Skin of body (tissue), 2 donors: Measurements from ENCODE around the gene SEMA3A. TPM values are rescaled to one million over a fixed set of nuclear protein-coding genes. Genes with fewer than 3 reads are reported as not detected.

ENCODE experiments used
- DNase-seq: peaks from one replicate; lab custom pipeline; 2025; lab: John Stamatoyannopoulos, UW
- total RNA-seq: library from RNA; depleted of rRNA; stranded (reverse); fragments of >200 nt; gene quantifications from one replicate; pipeline ENCODE4 v1.2.3, GENCODE V29; 2014

SEMA3A gene
- total RNA-seq, 1 donor from 2014 or later = 26.9 TPM

DNA sequence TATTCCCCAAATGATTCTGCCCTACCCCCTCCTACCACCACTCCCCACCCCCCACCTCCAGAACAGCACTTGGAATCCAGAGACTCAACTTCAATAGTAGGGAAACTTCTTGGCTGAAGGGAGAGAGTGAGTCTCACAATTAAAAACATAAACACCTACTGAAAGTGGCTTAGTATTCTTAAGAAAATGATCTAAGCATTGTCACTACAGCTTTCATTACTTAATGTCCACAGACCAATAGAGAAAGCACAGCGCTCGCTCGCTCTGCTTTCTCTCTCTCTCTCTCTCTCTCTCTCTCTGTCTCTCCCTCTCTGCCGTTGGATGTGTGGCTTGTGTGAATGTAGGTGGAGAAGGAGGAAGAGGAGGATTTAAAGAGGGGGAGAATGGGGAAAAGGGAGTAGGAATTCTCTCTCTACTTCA, 1.5 kb upstream of the SEMA3A start:
- DNase-seq = peak; percentile 63

DNA sequence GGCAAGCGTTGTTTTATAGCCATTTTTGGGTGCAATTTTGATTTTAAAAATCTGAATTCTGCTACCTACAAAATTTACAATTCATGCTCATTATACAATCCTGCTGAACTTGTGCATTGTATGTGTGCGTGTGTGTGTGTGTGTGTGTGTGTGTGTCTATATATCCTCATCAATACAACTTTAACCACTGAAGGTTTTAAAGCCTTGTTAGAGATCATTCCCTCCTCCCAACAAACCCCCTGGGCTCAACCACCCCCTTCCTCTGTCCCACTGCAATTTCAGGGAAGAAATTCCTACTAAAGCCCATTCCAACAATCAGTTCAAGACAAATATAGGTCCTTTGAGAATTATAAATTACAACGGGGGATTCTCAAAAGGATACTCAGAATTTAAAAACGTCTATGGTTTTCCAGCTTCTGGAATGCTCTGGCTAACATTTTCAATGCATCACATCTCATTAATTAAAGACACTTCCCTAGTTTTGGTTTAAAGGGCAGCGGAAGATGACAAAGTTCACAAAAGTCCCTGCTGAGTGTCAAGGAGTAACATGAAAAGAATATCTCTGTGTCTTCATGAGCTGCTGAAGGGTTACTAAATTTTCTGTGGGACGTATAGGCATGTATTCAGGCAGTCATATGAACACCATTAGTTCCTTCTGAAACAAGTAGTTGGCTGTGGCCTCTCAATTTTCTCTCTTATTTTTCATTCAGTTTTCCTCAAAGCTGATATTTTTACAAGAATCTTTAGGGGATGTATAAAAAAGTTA, 889 bp upstream of the SEMA3A start:
- peak; percentile 63 for DNase-seq

DNA sequence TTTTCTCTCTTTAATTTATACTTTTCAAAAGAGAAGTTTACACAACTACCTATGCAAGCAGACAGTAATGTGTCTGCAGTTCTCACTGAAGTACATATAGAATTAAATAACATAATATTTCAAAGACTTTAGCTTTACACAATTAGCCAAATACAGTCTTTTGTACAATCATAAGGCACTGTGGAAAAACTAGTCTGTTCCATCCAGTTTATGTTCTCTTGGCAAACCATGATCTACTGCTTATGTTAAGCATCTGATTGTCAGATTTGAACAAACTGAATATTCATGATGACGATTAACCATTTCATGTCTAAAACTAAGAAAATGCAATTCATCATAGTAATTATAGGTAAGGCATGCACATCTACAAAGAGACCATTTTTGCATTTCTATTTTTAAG, 842 bp downstream of the SEMA3A start:
- DNase-seq = peak; percentile 71

DNA sequence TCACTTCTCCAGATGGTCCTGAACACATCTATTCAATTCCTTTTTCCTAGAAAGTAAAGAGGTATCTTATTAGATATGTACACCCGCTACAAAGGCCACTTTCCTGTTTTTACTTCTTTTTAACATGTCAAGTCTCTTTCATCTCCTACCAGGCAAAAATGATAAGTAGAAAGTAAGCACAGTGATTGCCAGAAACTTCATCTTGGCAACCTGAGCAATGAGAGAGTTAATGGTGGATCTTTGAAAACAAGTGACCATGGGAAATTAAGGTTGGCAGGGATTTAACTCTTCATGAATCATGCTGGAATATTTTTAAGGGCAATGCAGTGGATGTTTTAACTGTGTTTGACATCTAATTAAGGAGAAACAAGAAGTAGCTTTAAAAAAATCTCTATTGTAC, 2.7 kb downstream of the SEMA3A start:
- no peak for DNase-seq

DNA sequence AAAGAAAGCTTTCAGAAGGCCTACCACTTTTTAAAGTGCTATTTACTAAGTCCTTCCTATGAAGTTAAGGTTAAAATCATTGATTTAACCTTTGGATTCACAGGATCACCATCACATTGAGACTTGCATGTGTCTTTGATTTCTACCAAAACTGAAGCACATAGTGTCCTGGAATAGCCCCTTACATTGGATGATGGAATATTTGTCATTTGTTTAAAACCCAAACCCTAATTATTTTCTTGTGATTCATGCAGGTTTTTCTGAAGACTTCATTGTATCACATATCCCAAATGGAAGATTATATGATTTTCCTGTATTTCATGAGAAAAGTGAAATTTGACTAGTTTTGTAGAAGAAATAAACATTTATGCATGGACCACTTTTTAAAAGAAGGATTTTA, 3.3 kb downstream of the SEMA3A start:
- DNase-seq = no peak

DNA sequence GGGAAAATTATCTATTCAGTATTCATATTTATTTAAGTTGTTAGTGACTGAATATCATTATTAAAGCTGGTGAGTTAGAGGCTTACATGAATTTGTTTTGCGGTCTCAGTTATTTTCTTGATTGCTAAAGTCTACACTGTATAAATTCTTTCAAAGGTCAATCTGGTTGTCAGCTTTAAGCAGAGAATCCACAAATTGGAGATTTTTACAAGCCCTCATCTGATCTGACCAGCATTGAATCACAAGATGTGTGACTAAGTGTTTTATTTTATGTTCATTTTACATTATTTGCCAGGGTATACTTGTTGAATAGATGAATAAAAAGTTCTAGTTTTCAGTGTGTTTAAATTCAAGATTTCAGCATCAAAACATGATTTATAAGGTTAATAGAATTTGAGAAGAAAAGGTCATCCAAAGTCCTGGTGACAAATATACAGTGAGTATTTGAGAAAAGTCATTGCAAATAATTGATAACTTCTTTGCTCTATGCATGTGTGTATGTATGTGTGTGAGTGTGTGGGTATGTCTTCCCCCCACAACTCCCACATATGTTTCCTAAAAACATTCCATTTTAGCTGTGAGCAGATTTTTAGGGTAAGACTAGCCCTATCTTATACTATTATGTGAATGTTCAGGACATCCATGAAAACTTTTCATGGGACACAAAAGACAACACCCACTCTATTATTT, 4.4 kb downstream of the SEMA3A start:
- peak; percentile 13 for DNase-seq

DNA sequence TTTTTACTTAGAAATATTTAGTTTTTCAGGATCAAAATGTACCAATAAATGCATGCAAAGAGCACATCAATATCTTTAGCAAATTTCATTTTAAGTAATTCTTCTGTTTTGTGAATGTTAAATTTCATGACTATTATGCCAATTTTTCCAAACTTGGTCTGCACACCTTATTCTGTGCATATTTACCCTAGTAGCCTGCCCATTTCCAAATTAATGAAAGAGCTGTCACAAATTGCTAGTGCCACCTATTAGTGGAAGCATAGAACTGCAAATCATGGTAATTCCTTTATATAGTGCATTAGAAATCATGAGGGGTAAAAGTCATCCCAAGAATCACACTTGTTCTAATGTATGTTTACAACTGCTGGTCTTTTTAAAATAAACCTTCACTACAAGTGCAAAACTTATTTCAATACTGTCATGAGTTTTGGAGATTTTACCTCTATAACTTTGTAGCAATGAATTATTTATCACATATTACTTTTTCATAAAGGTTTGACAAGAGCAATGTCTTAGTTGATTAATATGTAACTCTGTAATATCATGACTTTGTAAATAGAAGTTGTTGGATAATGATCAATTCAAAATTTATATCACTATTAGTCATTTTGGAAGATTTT, 5.7 kb downstream of the SEMA3A start:
- no peak for DNase-seq

DNA sequence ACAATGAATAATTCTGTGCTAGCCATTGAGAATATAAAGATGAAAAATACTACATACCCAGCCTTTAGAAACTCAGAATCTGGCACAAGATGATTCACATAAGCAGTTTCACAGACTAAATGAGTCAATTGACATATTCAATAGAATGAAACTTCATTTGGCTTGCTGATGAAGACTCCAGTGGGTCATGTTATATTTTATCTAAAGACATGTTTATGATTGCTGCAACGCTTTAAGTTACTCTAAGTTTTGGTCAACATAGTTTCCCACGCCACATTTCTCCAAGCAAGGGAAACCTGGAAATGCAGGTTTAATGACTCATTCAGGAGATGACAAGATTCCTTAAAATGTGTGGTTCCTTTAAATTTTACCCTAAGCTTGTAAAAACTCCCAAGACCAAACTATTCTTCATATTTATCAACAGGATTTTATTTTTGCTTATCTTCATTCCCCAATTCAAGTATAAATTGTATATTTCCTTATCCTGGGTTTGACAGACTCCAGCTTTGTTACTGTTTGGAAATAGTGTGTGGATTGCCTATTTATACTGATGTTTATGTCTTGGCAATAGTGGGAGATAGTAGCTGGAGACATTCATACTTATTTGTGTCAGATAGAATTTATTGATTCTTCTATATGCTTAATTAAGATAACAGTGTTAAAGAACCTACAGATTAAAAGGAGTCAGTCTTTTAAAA, 6.6 kb downstream of the SEMA3A start:
- DNase-seq = no peak

DNA sequence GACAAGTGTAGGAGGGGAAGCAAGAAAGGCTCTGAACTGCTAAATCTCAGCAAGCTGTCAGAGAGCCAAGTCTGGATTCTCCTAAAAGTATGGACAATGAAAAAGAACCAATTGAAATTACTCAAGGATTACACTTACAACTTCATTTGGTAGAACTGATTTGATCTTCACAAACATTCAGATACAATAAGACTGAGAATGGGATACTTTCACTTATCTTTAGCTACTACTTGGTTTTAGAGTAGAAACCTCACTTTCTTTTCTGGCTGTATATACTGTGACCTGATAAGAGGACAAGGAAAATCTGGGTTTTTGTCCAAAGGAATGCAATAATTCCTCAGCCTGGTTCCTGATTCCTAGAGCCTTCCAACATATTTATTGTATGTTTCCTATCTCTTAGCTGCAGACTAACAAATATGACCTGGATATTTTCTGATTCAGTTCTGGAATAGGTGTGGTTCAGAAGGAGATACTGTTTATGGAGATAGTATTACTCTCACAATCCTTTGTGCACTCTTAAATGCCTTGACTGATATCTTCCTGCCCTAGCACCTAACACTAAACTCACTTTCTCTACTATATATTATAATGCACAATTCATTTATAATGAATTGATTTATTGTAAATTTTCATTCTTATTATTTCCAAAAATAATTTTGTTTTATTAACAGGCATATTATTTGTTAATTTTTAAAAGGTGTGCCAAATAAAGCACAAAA, 7.3 kb downstream of the SEMA3A start:
- DNase-seq = no peak

DNA sequence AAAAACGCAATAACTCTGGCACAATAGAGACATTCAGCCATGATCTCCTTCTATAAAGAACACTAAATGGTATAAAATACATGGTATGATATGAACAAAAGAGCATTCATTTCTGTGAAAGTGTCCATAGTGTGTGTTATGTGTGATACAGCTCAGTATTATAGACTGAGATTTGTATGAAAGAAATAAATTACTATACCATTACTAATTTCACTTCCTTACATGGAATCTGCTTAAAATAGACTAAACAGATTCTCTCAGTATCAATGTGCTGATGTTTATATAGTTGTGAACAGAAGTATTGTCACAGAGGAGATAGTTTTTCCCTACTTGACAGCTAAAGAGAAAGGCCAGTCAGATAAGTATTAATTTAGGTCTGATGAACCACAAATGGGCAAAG, 10.8 kb downstream of the SEMA3A start:
- no peak for DNase-seq

DNA sequence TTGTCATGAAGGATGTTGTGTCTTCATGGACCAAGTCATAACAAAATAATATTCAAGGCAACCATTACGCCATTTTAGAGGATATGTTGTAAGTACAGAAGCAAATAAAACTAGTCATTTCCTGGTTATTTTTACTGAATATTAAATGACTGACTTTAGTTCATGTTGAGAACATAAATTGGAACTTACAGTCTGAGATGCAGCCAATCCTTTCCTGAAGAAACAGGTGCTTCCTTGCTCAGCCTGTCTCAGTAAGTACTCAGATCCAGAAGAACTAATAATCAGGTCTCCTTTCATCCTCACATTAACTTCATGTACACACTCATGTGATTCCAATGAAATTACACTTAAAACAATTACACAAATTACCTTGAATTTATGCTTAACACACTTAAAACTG, 12.3 kb downstream of the SEMA3A start:
- DNase-seq = no peak

DNA sequence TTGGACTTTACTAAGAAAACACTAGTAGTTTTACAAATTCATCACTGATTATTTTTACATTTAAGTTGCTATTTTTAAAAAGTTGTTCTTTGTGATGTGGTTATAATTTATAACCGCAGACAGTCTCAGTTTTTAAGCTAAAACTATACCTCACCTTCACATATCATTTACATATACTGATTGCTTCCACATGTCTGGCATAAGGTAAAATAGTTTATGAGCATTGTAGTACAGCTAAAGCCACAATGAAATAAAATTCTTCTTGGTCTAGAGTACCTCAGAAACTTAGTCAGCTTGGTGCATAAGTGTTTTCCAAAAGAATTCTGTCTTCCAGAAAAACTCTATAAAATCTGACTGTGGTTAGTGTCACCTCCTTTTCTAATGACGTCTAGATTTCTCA, 13.0 kb downstream of the SEMA3A start:
- DNase-seq = no peak

DNA sequence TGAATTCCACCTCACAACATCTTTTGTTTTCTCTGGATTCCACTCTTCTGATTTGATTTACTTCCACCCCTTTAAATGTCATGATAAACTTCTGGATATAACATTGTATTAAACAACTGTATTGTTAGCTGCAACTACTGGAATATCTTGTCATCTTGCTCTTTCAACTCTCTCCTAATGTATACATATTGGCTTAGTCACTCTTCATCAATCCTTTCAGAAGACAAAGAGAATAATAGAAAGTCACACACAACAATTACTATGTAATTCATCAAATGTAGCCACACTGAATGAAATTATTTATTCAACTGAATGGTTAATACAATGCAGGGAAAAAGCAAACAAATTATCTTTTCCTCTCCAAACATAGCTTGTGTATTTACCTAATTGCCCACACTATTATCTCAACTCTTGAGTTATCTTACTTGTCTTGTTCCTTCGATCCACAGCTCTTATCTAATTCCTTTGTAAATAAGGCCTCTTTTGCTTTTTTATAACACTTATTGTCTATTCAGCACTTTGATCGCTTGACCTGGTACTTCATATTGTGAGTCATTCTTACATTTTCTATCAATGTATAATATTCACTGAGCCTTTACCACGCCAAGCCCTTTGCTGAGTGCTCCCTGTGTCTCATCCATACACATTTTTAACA, 16.7 kb downstream of the SEMA3A start:
- no peak for DNase-seq

DNA sequence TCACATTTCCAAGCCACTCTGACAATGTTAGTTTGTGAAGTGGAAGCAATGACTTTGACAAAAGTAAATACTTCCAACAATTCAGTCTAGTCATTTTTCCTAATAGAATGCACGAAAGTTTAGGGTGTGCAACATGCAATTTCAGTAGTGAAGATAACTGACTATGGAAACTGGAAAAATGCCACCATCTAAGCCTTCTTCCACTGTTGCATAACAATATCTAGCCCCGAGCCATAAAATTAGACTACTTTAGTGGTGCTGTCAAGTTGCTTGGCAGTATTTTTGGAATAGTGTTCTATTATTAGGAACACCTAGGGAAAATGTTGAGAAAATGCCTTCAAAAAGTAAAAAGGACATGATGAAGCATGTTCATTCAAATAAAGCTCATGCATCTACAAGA, 17.9 kb downstream of the SEMA3A start:
- peak; percentile 62 for DNase-seq

DNA sequence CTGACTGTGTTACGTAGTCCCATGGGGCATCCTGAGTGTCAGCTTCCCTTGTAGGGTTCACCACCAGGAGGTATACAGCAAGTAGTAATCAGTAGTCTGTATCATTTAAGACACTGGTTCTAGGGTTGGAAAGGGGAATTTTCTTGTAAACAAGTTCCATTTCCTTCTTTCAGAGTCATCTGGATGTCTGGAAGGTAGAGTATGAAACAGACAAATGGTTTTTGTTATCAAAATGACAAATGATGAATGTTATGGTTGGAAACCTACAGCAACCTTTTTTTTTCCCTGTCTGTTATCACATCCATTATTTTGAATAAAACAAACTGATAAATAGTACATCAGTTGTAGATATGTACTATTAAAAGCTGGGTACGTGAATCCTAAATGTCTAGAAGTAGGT, 19.1 kb downstream of the SEMA3A start:
- no peak for DNase-seq

DNA sequence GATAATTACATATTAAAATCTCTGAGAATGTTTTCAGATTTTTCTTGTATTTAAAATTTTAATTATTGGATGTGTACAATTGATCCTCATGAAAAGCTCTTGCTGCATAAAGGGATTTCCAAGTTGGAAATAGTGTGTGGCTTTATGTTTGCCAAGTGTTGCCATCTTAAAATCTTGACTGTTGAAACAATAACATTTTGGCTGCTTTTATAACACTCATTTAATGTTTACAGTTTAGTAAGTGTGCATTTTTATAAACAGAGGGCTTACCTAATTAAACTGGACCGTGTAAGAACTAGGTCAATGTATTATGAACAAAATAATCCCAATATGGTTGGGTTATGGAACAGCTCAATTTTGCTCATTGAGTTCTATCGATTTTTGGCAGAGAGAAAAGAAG, 23.9 kb downstream of the SEMA3A start:
- no peak for DNase-seq

DNA sequence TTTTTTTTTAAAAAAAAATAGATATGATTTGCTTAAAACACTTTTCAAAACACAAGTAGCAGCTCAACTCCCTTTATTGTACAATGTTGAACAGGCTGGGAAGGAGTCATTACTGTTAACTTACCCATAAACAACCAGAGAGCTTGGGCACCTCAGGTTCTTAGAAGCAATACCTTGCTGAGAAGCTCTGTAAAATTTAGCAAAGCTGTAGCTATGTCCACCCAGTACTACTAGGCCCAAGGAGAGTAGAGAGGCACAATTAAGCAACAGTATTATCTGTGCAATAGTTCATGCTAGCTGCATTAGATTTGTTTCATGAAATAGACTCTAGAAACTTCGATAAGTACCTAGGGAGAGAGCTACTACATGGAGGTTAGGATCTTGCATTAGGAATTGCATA, 32.0 kb downstream of the SEMA3A start:
- no peak for DNase-seq

DNA sequence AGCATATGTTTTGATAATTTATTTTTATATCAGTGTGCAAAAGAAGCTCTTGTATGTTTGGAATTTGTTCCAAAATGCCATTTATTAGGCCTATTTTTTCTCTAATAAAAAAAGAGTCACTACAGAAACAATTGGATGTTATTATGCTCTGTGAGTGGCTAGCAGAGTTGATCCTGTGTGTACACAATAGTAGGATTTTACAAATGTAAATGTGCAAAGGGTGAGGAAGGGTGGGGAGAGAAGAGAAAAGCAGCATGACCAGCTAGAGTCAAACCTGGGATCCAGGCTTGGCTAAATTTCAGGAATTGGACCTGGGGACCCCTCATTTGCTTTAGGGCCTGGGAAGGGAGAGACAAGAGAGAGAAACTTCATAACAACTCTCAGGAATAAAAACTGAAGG, 32.5 kb downstream of the SEMA3A start:
- no peak for DNase-seq

DNA sequence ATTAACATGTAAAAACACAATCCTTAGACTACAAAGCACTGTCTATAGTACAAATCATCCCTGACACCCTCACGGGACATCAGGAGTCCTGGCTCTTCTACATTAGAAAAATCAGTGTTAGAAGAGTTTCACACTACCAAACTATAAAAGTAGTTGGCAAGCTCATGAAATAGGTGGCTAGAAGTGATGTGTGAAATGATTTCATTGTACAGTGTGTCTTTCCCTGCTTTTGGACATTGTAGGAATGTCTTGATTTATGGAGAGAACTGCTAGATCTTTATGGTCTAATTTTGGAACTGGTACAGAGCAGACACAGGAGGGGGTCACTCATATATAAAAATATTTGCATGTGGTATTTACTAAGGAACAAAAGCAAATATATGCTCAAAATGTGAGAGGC, 33.2 kb downstream of the SEMA3A start:
- DNase-seq = no peak

DNA sequence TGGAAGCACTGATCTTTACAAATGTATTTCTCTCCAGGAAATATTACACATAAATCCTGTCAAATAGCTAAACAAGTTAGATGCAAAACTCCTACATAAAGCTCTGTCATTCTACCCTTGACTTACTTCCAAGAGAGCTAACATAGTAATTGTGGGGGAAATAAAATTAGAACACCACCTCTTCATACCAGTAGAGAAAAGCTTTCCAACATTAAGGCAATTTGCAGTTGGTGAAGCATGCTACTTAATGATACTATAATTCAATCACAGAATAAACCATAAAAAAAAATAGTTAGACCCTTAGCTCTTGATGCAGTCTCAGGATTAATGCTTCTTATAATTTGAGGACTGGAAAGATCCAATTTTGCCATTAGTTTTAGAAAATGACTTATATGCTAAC, 35.2 kb downstream of the SEMA3A start:
- no peak for DNase-seq

DNA sequence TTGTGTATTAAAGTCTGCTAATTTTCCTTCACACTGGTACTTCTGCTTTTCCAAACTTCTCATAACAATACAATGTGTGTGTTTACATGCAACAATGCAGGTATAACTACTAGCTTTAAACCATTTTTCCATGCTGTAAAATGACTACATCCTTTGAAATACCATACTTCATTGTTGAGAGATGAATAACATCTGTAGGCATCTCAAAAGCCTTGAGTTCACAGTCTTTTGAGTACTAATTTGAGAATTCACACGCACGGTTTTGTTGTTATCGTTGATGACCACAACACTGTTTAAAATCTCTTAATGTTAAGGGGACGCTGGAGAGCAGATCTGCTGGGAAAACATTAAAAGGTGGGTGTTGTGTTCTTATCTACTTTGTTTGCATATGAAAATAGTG, 37.4 kb downstream of the SEMA3A start:
- DNase-seq = no peak
